Measurements from ENCODE around the gene RPS14.
A peak's percentile ranks its signal among the peaks of the same experiment; 100 is the strongest.

RPS14 gene

GRCh38 chr5:150398722-150399523 lies 50.6 kb downstream of the RPS14 start:
- peak in 1 of 2 experiments; percentile 38 for DNase-seq

- no peak for DNase-seq
These were observed 51.5 kb downstream of the RPS14 start for GRCh38 chr5:150397782-150398721.

GRCh38 chr5:150397146-150397781 lies 52.3 kb downstream of the RPS14 start:
- DNase-seq: no peak

- no peak for DNase-seq
These were observed 53.3 kb downstream of the RPS14 start for GRCh38 chr5:150396267-150396666.

- no peak for DNase-seq
These were observed 53.9 kb downstream of the RPS14 start for GRCh38 chr5:150395688-150395975.

GRCh38 chr5:150394912-150395687 lies 54.4 kb downstream of the RPS14 start:
- peak in 1 of 2 experiments; percentile 18 for DNase-seq

- no peak for DNase-seq
These were observed 55.4 kb downstream of the RPS14 start for GRCh38 chr5:150394131-150394530.

- no peak for DNase-seq
These were observed 56.4 kb downstream of the RPS14 start for GRCh38 chr5:150393096-150393645.

- no peak for DNase-seq
These were observed 56.9 kb downstream of the RPS14 start for GRCh38 chr5:150392680-150393079.
